Measurements from ENCODE around the gene NSFL1C.

NSFL1C gene

DNA sequence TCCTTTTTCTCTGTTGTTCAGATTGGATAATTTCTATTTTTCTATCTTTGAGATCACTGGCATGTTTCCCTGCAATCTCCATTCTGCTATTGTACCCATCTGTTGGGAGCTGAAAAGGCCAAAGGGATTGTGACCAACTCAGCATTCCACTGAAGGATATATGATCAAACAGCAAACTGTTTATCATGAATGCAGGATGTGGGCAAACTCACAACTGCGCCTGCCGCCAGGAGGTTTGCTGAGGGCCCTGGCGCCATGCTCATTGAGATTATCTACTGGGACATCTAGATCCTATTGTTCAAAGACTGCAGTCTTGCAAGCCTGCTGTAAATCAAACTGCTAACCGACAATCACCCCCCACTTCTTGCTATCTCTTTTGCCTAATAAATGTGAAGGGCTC lies 69.9 kb downstream of the NSFL1C start:
- TF ChIP-seq TAF1 (IDR thresholded peaks at IDR 0.05; ENCODE audit: borderline replicate concordance, low read depth, low read length), result no peak
- no peak for TF ChIP-seq POLR2A (IDR thresholded peaks at IDR 0.05; ENCODE audit: low read depth, low read length)
- DNase-seq (ENCODE audit: insufficient read length) (no peak), FAIRE-seq (no peak)

DNA sequence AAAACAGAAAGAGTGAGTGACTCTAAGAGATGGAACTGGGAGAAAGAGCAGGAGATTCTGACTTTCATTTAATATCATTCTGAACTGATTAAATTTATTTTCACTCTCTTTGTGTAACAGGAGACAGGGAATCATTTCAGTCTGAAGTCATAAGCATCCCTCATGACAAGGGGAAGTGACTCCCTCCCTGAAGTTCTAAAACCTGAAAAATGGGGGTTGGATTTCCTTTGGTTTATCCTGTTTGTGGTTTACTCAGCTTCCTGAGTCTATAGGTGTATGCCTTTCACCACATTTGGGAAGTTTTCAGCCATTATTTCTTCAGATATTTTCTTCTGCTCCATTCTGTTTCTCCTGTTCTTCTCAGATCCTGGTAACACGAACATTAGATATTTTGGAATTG lies 70.4 kb downstream of the NSFL1C start:
- DNase-seq (ENCODE audit: insufficient read length) (no peak), FAIRE-seq (no peak)
- no peak for TF ChIP-seq POLR2AphosphoS5 (IDR thresholded peaks at IDR 0.05; ENCODE audit: low read depth, low read length)
- TF ChIP-seq TAF1 (IDR thresholded peaks at IDR 0.05; ENCODE audit: borderline replicate concordance, low read depth, low read length), result no peak
- no peak for TF ChIP-seq POLR2A (IDR thresholded peaks at IDR 0.05; ENCODE audit: low read depth, low read length)

DNA sequence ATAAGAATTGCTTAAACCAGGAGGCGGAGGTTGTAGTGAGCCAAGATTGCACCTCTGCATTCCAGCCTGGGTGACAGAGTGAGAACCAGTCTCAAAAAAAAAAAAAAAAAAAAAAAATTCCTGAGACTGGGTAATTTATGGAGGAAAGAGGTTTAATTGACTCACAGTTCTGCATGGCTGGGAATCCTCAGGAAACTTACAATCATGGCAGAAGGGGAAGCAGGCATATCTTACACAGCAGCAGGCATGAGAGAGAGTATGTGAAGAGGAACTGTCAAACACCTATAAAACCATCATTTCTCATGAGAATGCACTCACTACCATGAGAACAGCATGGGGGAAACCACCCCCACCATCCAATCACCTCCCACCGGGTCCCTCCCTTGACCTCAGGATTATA lies 72.0 kb downstream of the NSFL1C start:
- DNase-seq (ENCODE audit: insufficient read length) (no peak), FAIRE-seq (no peak)
- no peak for TF ChIP-seq POLR2AphosphoS5 (IDR thresholded peaks at IDR 0.05; ENCODE audit: low read depth, low read length)
- TF ChIP-seq POLR2A (IDR thresholded peaks at IDR 0.05; ENCODE audit: low read depth, low read length), result no peak
- no peak for TF ChIP-seq TAF1 (IDR thresholded peaks at IDR 0.05; ENCODE audit: borderline replicate concordance, low read depth, low read length)

DNA sequence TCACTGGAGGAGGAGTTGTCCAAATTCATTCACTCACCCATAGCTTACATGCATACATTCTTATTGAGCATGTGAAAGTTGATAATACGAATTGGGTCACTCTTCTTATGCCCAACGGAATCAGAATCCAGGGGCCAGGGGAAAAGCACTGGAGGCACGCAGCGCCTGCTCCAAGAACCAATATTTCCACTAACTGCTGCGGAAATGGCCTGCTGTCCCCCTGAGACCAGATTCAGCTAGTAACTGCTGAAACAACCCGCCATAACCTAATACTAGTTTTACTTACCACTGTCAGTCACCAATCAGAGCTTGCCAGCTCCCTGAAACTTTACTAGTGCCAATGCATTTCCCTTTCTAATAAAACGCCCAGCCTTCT lies 73.2 kb downstream of the NSFL1C start:
- FAIRE-seq (no peak), DNase-seq (ENCODE audit: insufficient read length) (no peak)
- TF ChIP-seq POLR2AphosphoS5 (IDR thresholded peaks at IDR 0.05; ENCODE audit: low read depth, low read length) (no peak), TAF1 (IDR thresholded peaks at IDR 0.05; ENCODE audit: borderline replicate concordance, low read depth, low read length) (no peak), POLR2A (IDR thresholded peaks at IDR 0.05; ENCODE audit: low read depth, low read length) (no peak)

DNA sequence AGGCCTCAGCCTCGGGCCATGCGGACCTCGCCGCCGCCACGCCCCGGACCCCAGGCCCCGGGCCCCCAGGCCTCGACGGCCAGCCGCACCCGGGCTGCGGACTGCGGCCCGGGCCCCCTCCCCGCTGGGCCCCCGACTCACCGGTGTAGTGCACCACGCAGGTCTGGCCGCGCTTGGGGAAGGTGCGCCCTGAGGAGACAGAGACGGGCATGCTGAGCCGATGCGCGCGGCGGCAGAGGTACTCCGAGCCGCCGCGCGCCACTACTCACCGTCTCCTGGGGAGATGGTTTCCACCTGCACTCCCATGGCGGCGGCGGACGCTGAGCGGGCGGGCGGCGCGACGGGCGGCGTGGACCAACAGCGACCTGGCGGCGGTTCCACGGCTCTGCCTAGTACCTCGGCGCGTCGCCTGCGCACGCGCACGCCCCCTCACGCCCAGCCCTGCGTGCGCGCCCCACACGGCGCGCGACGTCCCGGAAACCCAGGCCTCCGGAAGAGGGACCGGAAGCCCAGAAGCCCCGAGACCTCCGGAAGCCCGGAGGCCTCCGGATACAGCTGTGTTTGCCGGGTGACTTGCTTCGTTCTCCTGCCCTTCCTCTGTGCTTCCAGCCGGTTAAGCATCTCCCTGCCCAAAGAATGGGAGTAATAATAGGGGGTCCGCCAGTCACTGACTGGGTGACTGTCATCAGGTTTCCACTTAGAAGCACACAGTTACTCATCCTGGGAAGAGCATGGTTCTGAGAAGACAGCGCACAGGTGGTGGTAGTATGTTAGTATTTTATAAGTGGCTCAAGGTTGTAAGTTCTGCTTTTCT lies 73.7 kb downstream of the NSFL1C start, which contains the start of gene FKBP1A:
FKBP1A (minus strand) TSS at position 362 of the 814 bp plus-strand sequence; CDS start at position 306, 56 bp downstream.
- DNase-seq (ENCODE audit: insufficient read length) (peak; percentile 71), FAIRE-seq (peak; percentile 93)

DNA sequence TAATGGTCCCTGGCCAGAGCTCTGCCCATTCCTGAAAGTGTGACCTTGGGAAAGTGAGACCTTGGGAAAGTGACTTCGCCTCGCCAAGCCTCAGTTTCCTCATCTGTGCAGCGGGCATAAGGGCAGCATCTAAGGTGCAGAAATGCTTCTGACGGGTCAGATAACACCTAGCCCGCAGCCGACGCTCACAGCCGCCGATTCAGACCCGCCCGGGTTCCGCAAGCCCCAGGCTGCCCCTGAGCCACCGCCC lies 74.3 kb downstream of the NSFL1C start:
- no peak for FAIRE-seq

More for the DNA sequence above, 73.7 kb downstream of the NSFL1C start, which contains the start of gene FKBP1A:
- TF ChIP-seq POLR2AphosphoS5 (IDR thresholded peaks at IDR 0.05; ENCODE audit: low read depth, low read length) (peak; percentile 63), TAF1 (IDR thresholded peaks at IDR 0.05; ENCODE audit: borderline replicate concordance, low read depth, low read length) (0 out of 2 replicates have a peak, but pooled peaks have one; percentile 38), POLR2A (IDR thresholded peaks at IDR 0.05; ENCODE audit: low read depth, low read length) (peak; percentile 86)

More for the DNA sequence above, 74.3 kb downstream of the NSFL1C start:
- TF ChIP-seq POLR2A (IDR thresholded peaks at IDR 0.05; ENCODE audit: low read depth, low read length) (no peak), TAF1 (IDR thresholded peaks at IDR 0.05; ENCODE audit: borderline replicate concordance, low read depth, low read length) (no peak), POLR2AphosphoS5 (IDR thresholded peaks at IDR 0.05; ENCODE audit: low read depth, low read length) (no peak)
- DNase-seq (ENCODE audit: insufficient read length), result no peak

All from GM12892 (cell line).